ENCODE data around the gene ASB10. TPM values are rescaled to one million over a fixed set of nuclear protein-coding genes. Genes with fewer than 3 reads are reported as not detected.
A peak's percentile ranks its signal among the peaks of the same experiment; 100 is the strongest.

ASB10 gene
- total RNA-seq, 1 experiment from 2014 or later, result not detected

GRCh38 chr7:151213826-151214225 lies 26.8 kb upstream of the ASB10 start (continued):
- TF ChIP-seq, protein P1, sequence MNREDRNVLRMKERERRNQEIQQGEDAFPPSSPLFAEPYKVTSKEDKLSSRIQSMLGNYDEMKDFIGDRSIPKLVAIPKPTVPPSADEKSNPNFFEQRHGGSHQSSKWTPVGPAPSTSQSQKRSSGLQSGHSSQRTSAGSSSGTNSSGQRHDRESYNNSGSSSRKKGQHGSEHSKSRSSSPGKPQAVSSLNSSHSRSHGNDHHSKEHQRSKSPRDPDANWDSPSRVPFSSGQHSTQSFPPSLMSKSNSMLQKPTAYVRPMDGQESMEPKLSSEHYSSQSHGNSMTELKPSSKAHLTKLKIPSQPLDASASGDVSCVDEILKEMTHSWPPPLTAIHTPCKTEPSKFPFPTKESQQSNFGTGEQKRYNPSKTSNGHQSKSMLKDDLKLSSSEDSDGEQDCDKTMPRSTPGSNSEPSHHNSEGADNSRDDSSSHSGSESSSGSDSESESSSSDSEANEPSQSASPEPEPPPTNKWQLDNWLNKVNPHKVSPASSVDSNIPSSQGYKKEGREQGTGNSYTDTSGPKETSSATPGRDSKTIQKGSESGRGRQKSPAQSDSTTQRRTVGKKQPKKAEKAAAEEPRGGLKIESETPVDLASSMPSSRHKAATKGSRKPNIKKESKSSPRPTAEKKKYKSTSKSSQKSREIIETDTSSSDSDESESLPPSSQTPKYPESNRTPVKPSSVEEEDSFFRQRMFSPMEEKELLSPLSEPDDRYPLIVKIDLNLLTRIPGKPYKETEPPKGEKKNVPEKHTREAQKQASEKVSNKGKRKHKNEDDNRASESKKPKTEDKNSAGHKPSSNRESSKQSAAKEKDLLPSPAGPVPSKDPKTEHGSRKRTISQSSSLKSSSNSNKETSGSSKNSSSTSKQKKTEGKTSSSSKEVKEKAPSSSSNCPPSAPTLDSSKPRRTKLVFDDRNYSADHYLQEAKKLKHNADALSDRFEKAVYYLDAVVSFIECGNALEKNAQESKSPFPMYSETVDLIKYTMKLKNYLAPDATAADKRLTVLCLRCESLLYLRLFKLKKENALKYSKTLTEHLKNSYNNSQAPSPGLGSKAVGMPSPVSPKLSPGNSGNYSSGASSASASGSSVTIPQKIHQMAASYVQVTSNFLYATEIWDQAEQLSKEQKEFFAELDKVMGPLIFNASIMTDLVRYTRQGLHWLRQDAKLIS (CRISPR knock-in tag; IDR thresholded peaks at IDR 0.05; ENCODE audit: borderline replicate concordance), result no peak
- TF ChIP-seq ZNF121 (CRISPR knock-in tag; IDR thresholded peaks at IDR 0.05), result no peak
- no peak for TF ChIP-seq ZBTB21 (CRISPR knock-in tag; IDR thresholded peaks at IDR 0.05; ENCODE audit: borderline replicate concordance)
- no peak for TF ChIP-seq ETV6 (CRISPR knock-in tag; IDR thresholded peaks at IDR 0.05)

GRCh38 chr7:151212626-151213025 lies 25.6 kb upstream of the ASB10 start:
- TF ChIP-seq ZNF416 (CRISPR knock-in tag; IDR thresholded peaks at IDR 0.05) (no peak), ATF1 (CRISPR knock-in tag; IDR thresholded peaks at IDR 0.05) (no peak), GRHL2 (CRISPR knock-in tag; IDR thresholded peaks at IDR 0.05; ENCODE audit: insufficient replicate concordance, severe bottlenecking) (no peak), OVOL2 (CRISPR knock-in tag; IDR thresholded peaks at IDR 0.05; ENCODE audit: borderline replicate concordance) (no peak), NFYB (CRISPR knock-in tag; conservative IDR thresholded peaks at IDR 0.05; ENCODE audit: low read depth) (no peak), ZNF532 (CRISPR knock-in tag; IDR thresholded peaks at IDR 0.05; ENCODE audit: borderline replicate concordance) (no peak)
- TF ChIP-seq, protein P2, sequence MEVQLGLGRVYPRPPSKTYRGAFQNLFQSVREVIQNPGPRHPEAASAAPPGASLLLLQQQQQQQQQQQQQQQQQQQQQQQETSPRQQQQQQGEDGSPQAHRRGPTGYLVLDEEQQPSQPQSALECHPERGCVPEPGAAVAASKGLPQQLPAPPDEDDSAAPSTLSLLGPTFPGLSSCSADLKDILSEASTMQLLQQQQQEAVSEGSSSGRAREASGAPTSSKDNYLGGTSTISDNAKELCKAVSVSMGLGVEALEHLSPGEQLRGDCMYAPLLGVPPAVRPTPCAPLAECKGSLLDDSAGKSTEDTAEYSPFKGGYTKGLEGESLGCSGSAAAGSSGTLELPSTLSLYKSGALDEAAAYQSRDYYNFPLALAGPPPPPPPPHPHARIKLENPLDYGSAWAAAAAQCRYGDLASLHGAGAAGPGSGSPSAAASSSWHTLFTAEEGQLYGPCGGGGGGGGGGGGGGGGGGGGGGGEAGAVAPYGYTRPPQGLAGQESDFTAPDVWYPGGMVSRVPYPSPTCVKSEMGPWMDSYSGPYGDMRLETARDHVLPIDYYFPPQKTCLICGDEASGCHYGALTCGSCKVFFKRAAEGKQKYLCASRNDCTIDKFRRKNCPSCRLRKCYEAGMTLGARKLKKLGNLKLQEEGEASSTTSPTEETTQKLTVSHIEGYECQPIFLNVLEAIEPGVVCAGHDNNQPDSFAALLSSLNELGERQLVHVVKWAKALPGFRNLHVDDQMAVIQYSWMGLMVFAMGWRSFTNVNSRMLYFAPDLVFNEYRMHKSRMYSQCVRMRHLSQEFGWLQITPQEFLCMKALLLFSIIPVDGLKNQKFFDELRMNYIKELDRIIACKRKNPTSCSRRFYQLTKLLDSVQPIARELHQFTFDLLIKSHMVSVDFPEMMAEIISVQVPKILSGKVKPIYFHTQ (CRISPR knock-in tag; IDR thresholded peaks at IDR 0.05), result no peak
- no peak overlapping the region for H3K4me3 Mint-ChIP-seq
- ATAC-seq (no peak), DNase-seq (ENCODE audit: low spot score) (no peak)
- no peak overlapping the region for H3K27ac Mint-ChIP-seq
- peaks cover 36% of the 10 kb centered on the region for H3K36me3 Mint-ChIP-seq
- peaks cover 12% of the 10 kb centered on the region for H3K4me1 Mint-ChIP-seq
- ChIA-PET POLR2A (no interaction called here), CTCF (interaction anchor here (3.1 kb wide), 1 partner anchor 88 kb away, joined by 24 read pairs; no protein-coding TSS in a partner anchor)
- H3K9me3 Mint-ChIP-seq, result no peaks in the 10 kb centered on the region
- no peaks in the 10 kb centered on the region for H3K27me3 Mint-ChIP-seq (ENCODE audit: low read depth)

DNA sequence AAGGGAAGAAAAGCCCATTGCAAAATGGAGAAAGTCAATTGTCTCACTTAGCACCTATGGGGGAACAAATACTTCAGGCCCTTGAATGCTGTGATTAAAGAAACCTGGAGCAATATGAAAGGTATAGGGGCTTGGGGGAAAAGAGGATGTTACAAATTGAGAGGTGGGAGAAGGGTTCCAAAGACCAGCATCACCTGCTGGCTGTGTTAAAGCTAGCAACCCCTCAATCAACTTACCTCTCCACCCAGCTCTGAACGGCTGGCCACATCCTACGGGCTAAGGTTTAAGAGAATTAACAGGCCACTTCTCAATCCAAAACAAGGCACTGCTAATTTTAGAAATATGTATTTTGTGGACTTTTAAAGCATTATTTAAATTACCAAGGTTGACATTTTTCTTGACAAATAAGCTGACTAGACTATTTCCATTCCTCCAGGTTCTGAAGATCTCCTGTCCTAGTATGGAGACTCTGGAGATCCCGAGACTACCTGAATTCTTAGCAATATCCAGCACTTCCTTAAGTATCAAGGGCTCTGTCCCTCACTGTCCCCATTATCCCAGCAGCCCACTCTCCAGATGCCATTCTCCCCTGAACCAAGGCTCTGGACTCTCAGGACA lies 24.2 kb upstream of the ASB10 start:
- H3K36me3 Mint-ChIP-seq, result peaks cover 28% of the 10 kb centered on the region
- H3K27ac Mint-ChIP-seq, result 0 out of 2 replicates have a peak overlapping the region, but pooled peaks have one; percentile 37
- no peak overlapping the region for H3K4me3 Mint-ChIP-seq
- ATAC-seq, result peak; percentile 48
- H3K27me3 Mint-ChIP-seq (ENCODE audit: low read depth), result no peaks in the 10 kb centered on the region
- no peaks in the 10 kb centered on the region for H3K9me3 Mint-ChIP-seq
- no peak for DNase-seq (ENCODE audit: low spot score)
- H3K4me1 Mint-ChIP-seq, result peaks cover 12% of the 10 kb centered on the region
- POLR2A ChIA-PET, result interaction anchor here (0.6 to 1.0 kb wide), 2 partner anchors 16 to 28 kb away, joined by 3 to 4 read pairs; partner anchors contain the start of gene ABCF2
- CTCF ChIA-PET, result interaction anchor here (0.8 to 3.1 kb wide), 13 partner anchors 12 to 149 kb away, joined by 3 to 24 read pairs (median 5); partner anchors contain the start of gene ABCF2
- TF ChIP-seq GTF2I (CRISPR knock-in tag; conservative IDR thresholded peaks at IDR 0.05) (no peak), NR1H2 (CRISPR knock-in tag; IDR thresholded peaks at IDR 0.05) (no peak), EMX1 (CRISPR knock-in tag; IDR thresholded peaks at IDR 0.05) (no peak), TEAD1 (CRISPR knock-in tag; IDR thresholded peaks at IDR 0.05) (no peak), TEAD4 (CRISPR knock-in tag; IDR thresholded peaks at IDR 0.05) (no peak), HMGA2 (CRISPR knock-in tag; IDR thresholded peaks at IDR 0.05) (no peak)
- TF ChIP-seq, protein P3, sequence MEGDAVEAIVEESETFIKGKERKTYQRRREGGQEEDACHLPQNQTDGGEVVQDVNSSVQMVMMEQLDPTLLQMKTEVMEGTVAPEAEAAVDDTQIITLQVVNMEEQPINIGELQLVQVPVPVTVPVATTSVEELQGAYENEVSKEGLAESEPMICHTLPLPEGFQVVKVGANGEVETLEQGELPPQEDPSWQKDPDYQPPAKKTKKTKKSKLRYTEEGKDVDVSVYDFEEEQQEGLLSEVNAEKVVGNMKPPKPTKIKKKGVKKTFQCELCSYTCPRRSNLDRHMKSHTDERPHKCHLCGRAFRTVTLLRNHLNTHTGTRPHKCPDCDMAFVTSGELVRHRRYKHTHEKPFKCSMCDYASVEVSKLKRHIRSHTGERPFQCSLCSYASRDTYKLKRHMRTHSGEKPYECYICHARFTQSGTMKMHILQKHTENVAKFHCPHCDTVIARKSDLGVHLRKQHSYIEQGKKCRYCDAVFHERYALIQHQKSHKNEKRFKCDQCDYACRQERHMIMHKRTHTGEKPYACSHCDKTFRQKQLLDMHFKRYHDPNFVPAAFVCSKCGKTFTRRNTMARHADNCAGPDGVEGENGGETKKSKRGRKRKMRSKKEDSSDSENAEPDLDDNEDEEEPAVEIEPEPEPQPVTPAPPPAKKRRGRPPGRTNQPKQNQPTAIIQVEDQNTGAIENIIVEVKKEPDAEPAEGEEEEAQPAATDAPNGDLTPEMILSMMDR (IDR thresholded peaks at IDR 0.05), result no peak
- TF ChIP-seq, protein P4, sequence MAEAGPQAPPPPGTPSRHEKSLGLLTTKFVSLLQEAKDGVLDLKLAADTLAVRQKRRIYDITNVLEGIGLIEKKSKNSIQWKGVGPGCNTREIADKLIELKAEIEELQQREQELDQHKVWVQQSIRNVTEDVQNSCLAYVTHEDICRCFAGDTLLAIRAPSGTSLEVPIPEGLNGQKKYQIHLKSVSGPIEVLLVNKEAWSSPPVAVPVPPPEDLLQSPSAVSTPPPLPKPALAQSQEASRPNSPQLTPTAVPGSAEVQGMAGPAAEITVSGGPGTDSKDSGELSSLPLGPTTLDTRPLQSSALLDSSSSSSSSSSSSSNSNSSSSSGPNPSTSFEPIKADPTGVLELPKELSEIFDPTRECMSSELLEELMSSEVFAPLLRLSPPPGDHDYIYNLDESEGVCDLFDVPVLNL (CRISPR knock-in tag; IDR thresholded peaks at IDR 0.05; ENCODE audit: borderline replicate concordance, low read depth), result no peak
